ENCODE data around the gene NR4A2.
A peak's percentile ranks its signal among the peaks of the same experiment; 100 is the strongest.

Gene NR4A2

DNA sequence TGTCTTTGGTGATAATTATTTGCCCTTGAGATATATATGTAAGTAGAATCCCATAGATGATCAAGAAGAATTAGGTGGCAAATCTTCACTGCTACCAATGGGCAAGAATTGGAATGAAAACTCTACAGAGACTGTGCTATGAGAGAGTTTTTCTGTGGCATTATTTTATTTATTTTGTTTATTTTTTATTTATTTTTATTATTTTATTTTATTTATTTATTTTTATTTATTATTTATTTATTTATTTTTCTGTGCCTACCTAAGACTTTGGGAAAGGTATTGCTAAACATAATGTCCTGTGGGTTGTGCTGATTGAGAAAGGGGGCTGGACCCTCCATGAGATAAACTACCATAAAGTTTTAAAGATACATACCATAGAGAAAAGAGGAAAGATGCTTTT is 16.6 kb upstream of the NR4A2 start:
- no peaks in the 10 kb centered on the region for H3K27me3 ChIP-seq (ENCODE audit: control insufficient read depth, insufficient read depth, low read length)
- 0 out of 2 replicates have a peak, but pooled peaks cover 2% of the 10 kb centered on the region for H3K9me3 ChIP-seq (ENCODE audit: control insufficient read depth, insufficient read depth, low read depth, low read length)
- no peaks in the 10 kb centered on the region for H3K36me3 ChIP-seq (ENCODE audit: control insufficient read depth, insufficient read depth, low read length)
- no peak overlapping the region for H3K27ac ChIP-seq (ENCODE audit: low read depth, low read length)
- H3K4me3 ChIP-seq (ENCODE audit: low read depth, low read length), result no peak overlapping the region
- no peaks in the 10 kb centered on the region for H3K4me1 ChIP-seq (ENCODE audit: control insufficient read depth, insufficient read depth, low read length)
- H3K9ac ChIP-seq (ENCODE audit: low read length), result no peak overlapping the region

DNA sequence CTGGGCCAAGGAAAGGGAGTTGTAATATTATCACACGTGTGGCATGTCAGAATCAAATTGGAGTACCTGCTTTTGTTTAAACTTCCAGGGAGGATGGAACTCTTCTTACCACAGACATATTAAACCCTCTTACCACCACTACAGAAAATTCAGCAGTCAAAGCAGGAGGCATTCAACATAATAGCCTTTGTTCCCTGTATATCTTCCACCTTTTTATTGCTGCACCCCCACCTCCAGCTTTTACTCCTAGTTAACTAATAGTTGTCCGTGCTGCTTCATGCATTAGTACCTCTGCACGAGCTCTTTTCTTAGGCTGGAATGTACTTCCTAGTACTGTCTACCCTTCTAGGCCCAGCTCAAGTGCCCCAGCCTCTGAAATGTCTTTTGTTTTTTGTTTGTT is 14.9 kb upstream of the NR4A2 start:
- H3K9ac ChIP-seq (ENCODE audit: low read length), result no peak overlapping the region
- H3K4me1 ChIP-seq (ENCODE audit: control insufficient read depth, insufficient read depth, low read length), result no peaks in the 10 kb centered on the region; the same call in 1 of the 2 replicates
- peaks cover 14% of the 10 kb centered on the region; the same call in 1 of the 2 replicates for H3K27me3 ChIP-seq (ENCODE audit: control insufficient read depth, insufficient read depth, low read length)
- 0 out of 2 replicates have a peak, but pooled peaks cover 2% of the 10 kb centered on the region for H3K9me3 ChIP-seq (ENCODE audit: control insufficient read depth, insufficient read depth, low read depth, low read length)
- no peak overlapping the region for H3K27ac ChIP-seq (ENCODE audit: low read depth, low read length)
- H3K36me3 ChIP-seq (ENCODE audit: control insufficient read depth, insufficient read depth, low read length), result no peaks in the 10 kb centered on the region
- H3K4me3 ChIP-seq (ENCODE audit: low read depth, low read length), result no peak overlapping the region

- Histone ChIP-seq H3K36me3 (ENCODE audit: control insufficient read depth, insufficient read depth, low read length) (no peaks in the 10 kb centered on the region), H3K4me3 (ENCODE audit: low read depth, low read length) (no peak overlapping the region), H3K27me3 (ENCODE audit: control insufficient read depth, insufficient read depth, low read length) (peaks cover 14% of the 10 kb centered on the region; the same call in 1 of the 2 replicates), H3K4me1 (ENCODE audit: control insufficient read depth, insufficient read depth, low read length) (no peaks in the 10 kb centered on the region; the same call in 1 of the 2 replicates), H3K27ac (ENCODE audit: low read depth, low read length) (no peak overlapping the region), H3K9ac (ENCODE audit: low read length) (no peak overlapping the region), H3K9me3 (ENCODE audit: control insufficient read depth, insufficient read depth, low read depth, low read length) (0 out of 2 replicates have a peak, but pooled peaks cover 2% of the 10 kb centered on the region)
Observed at GRCh38 chr2:156346731-156347130, 14.2 kb upstream of the NR4A2 start.

DNA sequence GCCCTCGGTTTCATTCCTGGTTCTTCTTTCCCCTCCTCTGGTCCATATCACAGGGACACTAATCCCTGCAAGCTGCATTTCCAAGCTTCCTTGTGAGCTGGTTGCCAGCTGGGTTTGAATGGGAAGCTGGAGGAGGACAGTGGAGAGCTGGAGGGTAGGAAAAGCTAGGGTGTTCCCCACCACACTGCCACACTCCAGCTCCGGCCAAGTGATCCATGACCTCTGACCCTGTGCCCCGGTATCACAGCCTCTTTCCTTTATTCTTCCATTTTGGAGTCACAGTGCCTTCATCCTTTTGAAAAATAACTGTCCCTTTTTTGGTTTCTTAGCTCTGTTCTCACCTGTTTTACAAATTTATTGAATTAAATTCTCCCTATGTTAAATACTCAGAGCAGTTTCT is 13.1 kb upstream of the NR4A2 start:
- Histone ChIP-seq H3K4me3 (ENCODE audit: low read depth, low read length) (no peak overlapping the region), H3K4me1 (ENCODE audit: control insufficient read depth, insufficient read depth, low read length) (no peaks in the 10 kb centered on the region; the same call in none of the 2 replicates), H3K9me3 (ENCODE audit: control insufficient read depth, insufficient read depth, low read depth, low read length) (0 out of 2 replicates have a peak, but pooled peaks cover 2% of the 10 kb centered on the region), H3K27me3 (ENCODE audit: control insufficient read depth, insufficient read depth, low read length) (peaks cover 21% of the 10 kb centered on the region; the same call in 1 of the 2 replicates), H3K9ac (ENCODE audit: low read length) (no peak overlapping the region), H3K27ac (ENCODE audit: low read depth, low read length) (no peak overlapping the region), H3K36me3 (ENCODE audit: control insufficient read depth, insufficient read depth, low read length) (no peaks in the 10 kb centered on the region)

DNA sequence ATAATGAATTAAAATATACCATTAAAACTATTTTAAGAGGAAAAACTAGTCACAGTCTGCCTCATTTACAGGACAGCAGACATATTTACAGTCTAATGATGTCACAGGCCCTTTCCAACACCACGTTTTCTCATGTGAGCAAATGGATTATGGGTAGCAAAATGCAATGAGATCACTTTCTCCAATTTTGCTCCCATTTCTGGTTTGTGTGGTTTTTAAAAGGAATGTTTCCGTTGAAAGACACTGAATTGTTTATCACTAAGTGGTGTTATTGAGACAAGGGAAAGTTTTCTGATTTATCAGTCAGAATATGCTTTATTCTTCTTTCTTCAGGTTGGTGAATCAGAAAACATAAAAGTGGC is 11.4 kb upstream of the NR4A2 start:
- H3K36me3 ChIP-seq (ENCODE audit: control insufficient read depth, insufficient read depth, low read length), result no peaks in the 10 kb centered on the region
- peaks cover 26% of the 10 kb centered on the region; the same call in 1 of the 2 replicates for H3K27me3 ChIP-seq (ENCODE audit: control insufficient read depth, insufficient read depth, low read length)
- H3K4me1 ChIP-seq (ENCODE audit: control insufficient read depth, insufficient read depth, low read length), result peaks cover under 1% of the 10 kb centered on the region
- H3K9ac ChIP-seq (ENCODE audit: low read length), result no peak overlapping the region
- no peak overlapping the region for H3K27ac ChIP-seq (ENCODE audit: low read depth, low read length)
- no peaks in the 10 kb centered on the region for H3K9me3 ChIP-seq (ENCODE audit: control insufficient read depth, insufficient read depth, low read depth, low read length)
- no peak overlapping the region for H3K4me3 ChIP-seq (ENCODE audit: low read depth, low read length)

GRCh38 chr2:156343096-156343939 is 10.8 kb upstream of the NR4A2 start:
- H3K9ac ChIP-seq (ENCODE audit: low read length), result peak overlapping the region; percentile 83

DNA sequence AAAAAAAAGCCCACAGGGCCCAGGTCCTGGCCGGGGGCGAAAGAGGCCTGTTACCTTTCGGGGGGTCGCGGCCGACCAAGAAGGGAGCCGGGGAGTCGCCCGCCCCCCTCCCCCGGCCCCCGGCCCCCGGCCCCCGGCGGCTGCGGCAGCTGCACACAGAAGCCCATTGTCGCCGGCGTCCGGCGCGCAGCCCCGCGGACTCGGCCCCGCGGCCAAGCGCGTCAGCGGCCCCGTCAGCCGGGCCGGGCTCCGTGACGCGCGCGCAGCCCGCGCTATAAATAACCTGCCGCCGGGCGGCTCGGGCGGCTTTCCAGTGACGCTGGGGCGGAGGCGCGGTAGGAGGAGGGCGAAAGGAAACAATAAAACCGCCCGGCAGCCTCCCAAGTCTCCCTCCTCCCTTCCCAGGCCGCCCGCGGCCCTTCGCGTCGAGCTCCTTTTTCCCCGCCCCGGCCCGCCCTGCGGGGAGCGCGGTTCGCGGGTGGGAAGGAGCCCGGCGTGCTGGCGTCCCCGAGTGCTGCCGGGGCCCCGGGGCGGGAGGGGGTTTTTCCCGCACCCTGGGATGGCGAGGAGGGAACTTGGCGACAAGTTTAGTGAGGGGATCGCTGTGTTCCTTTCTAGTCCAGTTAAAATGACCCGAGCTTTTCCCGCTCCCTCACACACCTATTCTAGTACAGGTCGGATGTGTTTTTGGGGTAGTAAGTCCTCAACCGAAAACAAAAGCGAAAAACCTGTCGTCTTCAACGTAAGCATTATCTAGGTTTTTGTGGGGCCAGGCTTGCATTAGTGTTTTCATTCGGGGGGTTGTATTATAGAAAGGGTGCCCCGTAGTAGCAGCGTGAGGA is 10.0 kb upstream of the NR4A2 start:
- no peaks in the 10 kb centered on the region for H3K9me3 ChIP-seq (ENCODE audit: control insufficient read depth, insufficient read depth, low read depth, low read length)
- peak overlapping the region; percentile 89 for H3K9ac ChIP-seq (ENCODE audit: low read length)
- H3K27ac ChIP-seq (ENCODE audit: low read depth, low read length), result peak overlapping the region; percentile 87; the same call in 1 of the 2 replicates
- peaks cover 7% of the 10 kb centered on the region for H3K4me1 ChIP-seq (ENCODE audit: control insufficient read depth, insufficient read depth, low read length)
- H3K27me3 ChIP-seq (ENCODE audit: control insufficient read depth, insufficient read depth, low read length), result peaks cover 26% of the 10 kb centered on the region; the same call in 1 of the 2 replicates
- peak overlapping the region; percentile 71 for H3K4me3 ChIP-seq (ENCODE audit: low read depth, low read length)
- H3K36me3 ChIP-seq (ENCODE audit: control insufficient read depth, insufficient read depth, low read length), result no peaks in the 10 kb centered on the region

More at GRCh38 chr2:156343096-156343939, 10.8 kb upstream of the NR4A2 start:
- peaks cover 6% of the 10 kb centered on the region for H3K4me1 ChIP-seq (ENCODE audit: control insufficient read depth, insufficient read depth, low read length)
- H3K9me3 ChIP-seq (ENCODE audit: control insufficient read depth, insufficient read depth, low read depth, low read length), result no peaks in the 10 kb centered on the region
- no peaks in the 10 kb centered on the region for H3K36me3 ChIP-seq (ENCODE audit: control insufficient read depth, insufficient read depth, low read length)
- no peak overlapping the region; the same call in 1 of the 2 replicates for H3K27ac ChIP-seq (ENCODE audit: low read depth, low read length)
- peak overlapping the region; percentile 71 for H3K4me3 ChIP-seq (ENCODE audit: low read depth, low read length)
- peaks cover 26% of the 10 kb centered on the region; the same call in 1 of the 2 replicates for H3K27me3 ChIP-seq (ENCODE audit: control insufficient read depth, insufficient read depth, low read length)

- Histone ChIP-seq H3K4me3 (ENCODE audit: low read depth, low read length) (peak overlapping the region; percentile 71), H3K9me3 (ENCODE audit: control insufficient read depth, insufficient read depth, low read depth, low read length) (no peaks in the 10 kb centered on the region), H3K9ac (ENCODE audit: low read length) (peak overlapping the region; percentile 89), H3K27me3 (ENCODE audit: control insufficient read depth, insufficient read depth, low read length) (peaks cover 26% of the 10 kb centered on the region; the same call in 1 of the 2 replicates), H3K27ac (ENCODE audit: low read depth, low read length) (peak overlapping the region; percentile 87; the same call in 1 of the 2 replicates), H3K4me1 (ENCODE audit: control insufficient read depth, insufficient read depth, low read length) (peaks cover 7% of the 10 kb centered on the region), H3K36me3 (ENCODE audit: control insufficient read depth, insufficient read depth, low read length) (no peaks in the 10 kb centered on the region)
Observed at GRCh38 chr2:156341452-156342253, 9.1 kb upstream of the NR4A2 start.

GRCh38 chr2:156340804-156341451 is 8.4 kb upstream of the NR4A2 start:
- Histone ChIP-seq H3K4me1 (ENCODE audit: control insufficient read depth, insufficient read depth, low read length) (peaks cover 8% of the 10 kb centered on the region), H3K36me3 (ENCODE audit: control insufficient read depth, insufficient read depth, low read length) (no peaks in the 10 kb centered on the region), H3K9ac (ENCODE audit: low read length) (peak overlapping the region; percentile 89), H3K4me3 (ENCODE audit: low read depth, low read length) (peak overlapping the region; percentile 71), H3K27me3 (ENCODE audit: control insufficient read depth, insufficient read depth, low read length) (peaks cover 26% of the 10 kb centered on the region; the same call in 1 of the 2 replicates), H3K9me3 (ENCODE audit: control insufficient read depth, insufficient read depth, low read depth, low read length) (no peaks in the 10 kb centered on the region), H3K27ac (ENCODE audit: low read depth, low read length) (no peak overlapping the region; the same call in 1 of the 2 replicates)

GRCh38 chr2:156340377-156340776 is 7.9 kb upstream of the NR4A2 start:
- H3K4me3 ChIP-seq (ENCODE audit: low read depth, low read length), result no peak overlapping the region
- H3K9ac ChIP-seq (ENCODE audit: low read length), result no peak overlapping the region
- H3K9me3 ChIP-seq (ENCODE audit: control insufficient read depth, insufficient read depth, low read depth, low read length), result no peaks in the 10 kb centered on the region
- H3K36me3 ChIP-seq (ENCODE audit: control insufficient read depth, insufficient read depth, low read length), result no peaks in the 10 kb centered on the region
- peaks cover 10% of the 10 kb centered on the region for H3K4me1 ChIP-seq (ENCODE audit: control insufficient read depth, insufficient read depth, low read length)
- H3K27ac ChIP-seq (ENCODE audit: low read depth, low read length), result no peak overlapping the region
- H3K27me3 ChIP-seq (ENCODE audit: control insufficient read depth, insufficient read depth, low read length), result peaks cover 26% of the 10 kb centered on the region; the same call in 1 of the 2 replicates

All from HUES6 (cell line).